HG03354 (cell line): ENCODE results near the gene PHLDB1.

Source experiments
- ATAC-seq: cut with Tn5 transposase; IDR thresholded peaks from one replicate; pipeline ENCODE4 v1.9.1; 2021; ENCODE audit warnings: mild to moderate bottlenecking; ENCODE audit not compliant: unreplicated experiment, poor library complexity, severe bottlenecking

PHLDB1 gene

GRCh38 chr11:118621071-118621783, 13.8 kb downstream of the PHLDB1 start:
- ATAC-seq: no peak

GRCh38 chr11:118621784-118622375, 14.5 kb downstream of the PHLDB1 start:
- no peak for ATAC-seq

- no peak for ATAC-seq
Observed at GRCh38 chr11:118622376-118623268, 15.2 kb downstream of the PHLDB1 start.

DNA sequence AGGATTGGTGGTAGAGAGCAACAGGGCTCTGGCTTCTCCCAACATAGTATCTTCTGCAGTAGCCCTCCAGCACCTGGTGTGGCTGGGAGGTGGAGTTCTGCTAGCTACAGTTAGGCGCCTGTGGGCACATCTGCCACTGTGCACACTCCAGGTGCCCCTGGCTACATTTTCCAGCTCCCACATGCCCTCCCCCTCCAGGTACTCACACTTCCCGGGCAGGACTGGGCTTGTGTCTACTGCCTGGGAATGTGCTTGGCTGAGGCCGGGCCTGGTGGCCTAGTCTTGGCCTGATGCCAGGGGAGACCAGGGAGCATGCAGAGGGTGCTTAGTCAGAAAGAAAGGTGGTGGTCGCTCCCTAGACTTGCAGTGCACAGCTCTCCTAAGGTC, 15.8 kb downstream of the PHLDB1 start:
- no peak for ATAC-seq

DNA sequence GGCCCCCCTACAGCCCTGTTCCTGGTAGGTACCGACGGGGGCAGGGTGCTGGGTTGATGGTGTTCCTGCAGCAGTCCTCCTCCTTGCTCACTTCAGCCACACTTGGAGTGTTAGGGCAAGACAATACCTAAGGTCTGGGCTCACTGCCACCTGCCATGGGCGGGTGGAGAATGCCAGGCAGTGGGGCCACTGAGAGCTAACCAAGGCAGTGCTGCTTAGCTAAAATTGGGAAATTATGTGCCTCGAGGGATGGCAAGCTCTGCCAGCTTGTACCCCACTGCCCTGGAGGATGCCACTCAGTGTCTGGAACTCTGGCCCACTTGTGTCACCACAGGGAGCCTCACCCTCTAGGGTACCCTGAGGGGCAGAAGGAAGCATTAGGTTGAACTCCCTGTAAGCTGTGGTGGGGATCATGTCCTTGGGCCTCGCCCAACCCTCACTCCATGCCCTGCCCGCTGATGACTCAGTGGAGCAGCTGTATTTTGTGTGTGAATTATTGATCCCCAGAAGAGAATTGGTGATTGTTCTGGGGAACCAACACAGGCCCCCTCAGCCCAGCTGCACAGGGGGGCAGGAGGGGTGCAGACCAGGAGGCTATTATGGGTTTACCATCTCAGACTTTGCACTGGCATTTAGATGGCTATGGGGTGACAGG, 17.7 kb downstream of the PHLDB1 start:
- no peak for ATAC-seq

- no peak for ATAC-seq
Observed at GRCh38 chr11:118625976-118626375, 18.6 kb downstream of the PHLDB1 start.

DNA sequence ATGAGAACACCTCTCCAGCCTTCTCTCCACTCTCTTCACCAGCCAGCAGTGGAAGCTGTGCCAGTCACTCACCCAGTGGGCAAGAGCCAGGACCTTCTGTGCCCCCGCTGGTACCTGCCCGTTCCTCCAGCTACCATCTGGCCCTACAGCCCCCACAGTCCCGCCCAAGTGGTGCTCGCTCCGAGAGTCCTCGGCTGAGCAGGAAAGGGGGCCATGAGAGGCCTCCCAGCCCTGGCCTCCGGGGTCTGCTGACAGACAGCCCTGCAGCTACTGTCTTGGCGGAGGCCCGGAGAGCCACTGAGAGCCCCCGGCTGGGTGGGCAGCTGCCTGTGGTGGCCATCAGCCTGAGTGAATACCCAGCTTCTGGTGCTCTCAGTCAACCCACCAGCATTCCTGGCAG, 20.2 kb downstream of the PHLDB1 start:
- ATAC-seq: no peak

DNA sequence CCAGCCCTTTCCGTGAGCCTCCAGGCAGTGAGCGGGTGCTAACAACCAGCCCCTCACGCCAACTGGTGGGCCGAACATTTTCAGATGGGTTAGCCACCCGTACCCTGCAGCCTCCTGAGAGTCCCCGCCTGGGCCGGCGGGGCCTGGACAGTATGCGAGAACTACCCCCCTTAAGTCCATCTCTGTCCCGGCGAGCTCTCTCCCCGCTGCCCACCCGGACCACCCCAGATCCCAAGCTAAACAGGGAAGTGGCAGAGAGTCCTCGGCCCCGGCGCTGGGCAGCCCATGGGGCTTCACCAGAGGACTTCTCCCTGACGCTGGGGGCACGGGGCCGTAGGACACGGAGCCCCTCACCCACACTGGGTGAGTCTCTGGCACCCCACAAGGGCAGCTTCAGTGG, 20.6 kb downstream of the PHLDB1 start:
- no peak for ATAC-seq

GRCh38 chr11:118628432-118628831, 21.0 kb downstream of the PHLDB1 start:
- no peak for ATAC-seq

- no peak for ATAC-seq
Observed at GRCh38 chr11:118628861-118629549, 21.6 kb downstream of the PHLDB1 start.

- ATAC-seq: no peak
Observed at GRCh38 chr11:118629761-118630661, 22.6 kb downstream of the PHLDB1 start.

GRCh38 chr11:118631142-118631909, 23.9 kb downstream of the PHLDB1 start:
- ATAC-seq: no peak

DNA sequence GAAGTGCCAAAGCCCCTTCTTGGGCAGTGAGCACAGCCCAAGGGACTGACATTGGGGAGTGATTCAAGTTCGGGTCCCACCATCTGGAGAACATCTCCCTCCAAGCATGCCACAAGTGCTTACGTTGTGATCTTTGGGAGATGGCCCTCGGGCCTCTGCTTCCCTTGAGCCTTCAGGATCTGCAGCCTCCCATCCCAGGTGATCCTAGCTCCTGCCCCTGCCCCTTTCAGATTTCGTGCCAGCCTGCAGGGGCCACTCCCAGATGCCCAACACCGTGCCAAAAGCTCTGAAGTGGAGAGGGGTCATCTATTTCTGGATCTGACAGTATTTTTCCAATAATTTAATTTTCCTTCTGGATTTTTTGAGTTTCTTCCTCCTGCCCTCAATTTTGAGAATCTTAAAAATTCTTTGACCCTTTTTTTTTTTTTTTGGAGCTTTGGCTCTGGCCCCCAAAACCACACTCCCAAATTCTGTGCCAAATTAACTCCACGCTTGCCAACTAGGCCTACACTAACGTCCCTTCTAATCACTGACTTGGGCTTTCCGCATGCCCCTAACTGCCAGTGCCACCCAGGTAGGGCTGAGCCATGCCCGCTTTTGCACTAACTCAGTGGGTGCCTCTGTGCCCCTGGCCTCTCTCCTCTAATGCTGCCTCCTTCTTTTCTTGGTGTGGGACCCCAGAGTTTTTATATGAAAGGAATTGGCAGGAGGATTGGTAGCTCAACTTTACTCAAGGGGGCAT, 25.3 kb downstream of the PHLDB1 start:
- ATAC-seq: no peak

DNA sequence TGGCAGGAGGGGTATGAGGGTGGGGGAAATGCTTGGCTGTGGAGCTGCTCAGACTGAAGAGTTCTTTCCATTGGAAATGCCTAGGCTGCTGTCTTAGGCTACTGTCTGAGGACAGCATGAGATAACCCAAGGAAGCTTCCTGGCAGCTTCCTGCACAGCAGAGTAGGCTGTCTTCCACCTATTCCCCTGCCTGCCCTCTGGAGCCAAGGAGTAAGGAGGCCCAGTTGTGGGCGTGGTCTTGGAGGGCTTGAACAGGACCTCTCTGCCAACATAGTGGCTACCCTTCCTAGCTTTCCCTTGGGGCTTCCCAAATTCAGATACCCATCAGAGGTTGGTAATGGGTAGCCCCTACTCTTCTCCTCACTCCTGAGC, 25.9 kb downstream of the PHLDB1 start:
- no peak for ATAC-seq

DNA sequence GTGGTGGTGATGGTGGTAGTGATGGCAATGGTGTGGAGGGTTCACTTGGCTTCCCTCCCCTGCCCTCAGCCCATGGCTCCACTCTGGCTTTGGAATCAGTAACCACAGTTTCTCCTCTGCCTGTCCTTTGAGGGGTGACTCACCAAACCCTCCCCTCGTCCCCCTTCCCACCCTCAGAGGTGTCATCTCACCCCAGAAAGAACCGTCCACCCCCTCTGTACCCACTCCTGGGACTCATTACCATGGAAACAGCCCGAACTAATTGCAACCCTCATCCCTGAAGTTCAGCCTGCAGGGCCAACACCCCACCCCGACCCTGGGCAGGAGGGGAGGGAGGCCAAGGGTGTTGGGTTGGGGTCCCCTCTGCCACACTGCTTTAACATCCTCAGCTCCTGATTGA, 26.6 kb downstream of the PHLDB1 start:
- no peak for ATAC-seq

DNA sequence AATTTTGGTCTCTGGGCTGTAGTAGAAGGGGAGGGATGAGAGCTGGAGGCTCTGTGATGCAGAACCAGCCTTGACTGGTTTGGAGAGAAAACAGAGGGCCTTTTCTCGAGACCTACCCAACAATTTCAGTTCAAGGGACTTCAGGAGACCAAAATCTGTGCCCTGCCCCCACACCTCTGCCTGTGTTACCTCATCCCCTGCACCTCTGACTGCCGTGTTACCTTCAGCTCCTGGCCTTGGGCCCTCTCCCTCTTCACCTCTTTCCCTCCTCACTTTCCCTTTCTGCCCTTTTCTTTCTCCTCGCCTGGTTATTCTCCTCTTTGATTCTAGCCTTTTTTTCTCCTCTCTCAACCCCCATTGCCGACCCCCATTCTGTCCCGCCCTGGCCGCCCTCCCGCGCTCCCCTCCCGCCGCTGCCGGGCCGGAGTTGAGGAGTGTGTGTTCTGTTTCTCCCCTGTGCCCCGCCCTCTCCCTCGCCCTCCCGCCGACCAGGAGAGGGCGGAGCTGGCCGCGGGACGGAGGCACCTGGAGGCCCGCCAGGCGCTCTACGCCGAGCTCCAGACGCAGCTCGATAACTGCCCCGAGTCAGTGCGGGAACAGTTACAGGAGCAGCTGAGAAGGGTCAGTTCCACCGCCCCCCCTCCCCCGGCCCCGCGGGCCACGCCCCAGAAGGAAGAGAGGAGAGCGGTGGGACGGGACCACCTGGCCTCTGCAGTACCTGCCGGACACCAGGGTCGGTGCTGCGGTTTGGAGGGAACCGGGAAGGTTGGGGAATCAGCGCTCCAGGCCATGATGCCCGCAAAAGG, 27.2 kb downstream of the PHLDB1 start:
- no peak for ATAC-seq

DNA sequence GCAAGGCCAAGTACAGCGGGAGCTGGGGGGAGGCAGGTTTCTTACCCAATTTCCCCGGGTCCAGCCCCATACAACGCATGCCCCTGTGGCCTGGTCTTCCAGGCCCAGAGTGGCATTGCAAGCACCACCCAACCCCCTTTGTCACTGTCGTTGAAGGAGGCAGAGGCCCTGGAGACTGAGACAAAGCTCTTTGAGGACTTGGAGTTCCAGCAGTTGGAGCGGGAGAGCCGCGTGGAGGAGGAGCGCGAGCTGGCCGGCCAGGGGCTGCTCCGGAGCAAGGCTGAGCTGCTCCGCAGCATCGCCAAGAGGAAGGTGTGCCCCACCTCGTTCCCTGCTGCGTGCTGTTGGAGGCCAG, 27.8 kb downstream of the PHLDB1 start:
- ATAC-seq: no peak
